HL-60/S4 treated with retinoic acid at 250 ng/mL for 4 days and 3 days (cell line): ENCODE measurements around the gene PTH2.
"Not testable (repeated sequence)": the region's sequence is repeated elsewhere in the genome, so short reads cannot be mapped to it uniquely, and the experiment has no call there.

ENCODE experiments used
- in situ Hi-C: fragments of 300-500 bp; cut with MboI; formaldehyde crosslinking; loops from 2 replicates; pipeline ENCODE4 v1.7.0; 2022; ENCODE audit warnings: low sequenced_read_pairs

PTH2 gene

DNA sequence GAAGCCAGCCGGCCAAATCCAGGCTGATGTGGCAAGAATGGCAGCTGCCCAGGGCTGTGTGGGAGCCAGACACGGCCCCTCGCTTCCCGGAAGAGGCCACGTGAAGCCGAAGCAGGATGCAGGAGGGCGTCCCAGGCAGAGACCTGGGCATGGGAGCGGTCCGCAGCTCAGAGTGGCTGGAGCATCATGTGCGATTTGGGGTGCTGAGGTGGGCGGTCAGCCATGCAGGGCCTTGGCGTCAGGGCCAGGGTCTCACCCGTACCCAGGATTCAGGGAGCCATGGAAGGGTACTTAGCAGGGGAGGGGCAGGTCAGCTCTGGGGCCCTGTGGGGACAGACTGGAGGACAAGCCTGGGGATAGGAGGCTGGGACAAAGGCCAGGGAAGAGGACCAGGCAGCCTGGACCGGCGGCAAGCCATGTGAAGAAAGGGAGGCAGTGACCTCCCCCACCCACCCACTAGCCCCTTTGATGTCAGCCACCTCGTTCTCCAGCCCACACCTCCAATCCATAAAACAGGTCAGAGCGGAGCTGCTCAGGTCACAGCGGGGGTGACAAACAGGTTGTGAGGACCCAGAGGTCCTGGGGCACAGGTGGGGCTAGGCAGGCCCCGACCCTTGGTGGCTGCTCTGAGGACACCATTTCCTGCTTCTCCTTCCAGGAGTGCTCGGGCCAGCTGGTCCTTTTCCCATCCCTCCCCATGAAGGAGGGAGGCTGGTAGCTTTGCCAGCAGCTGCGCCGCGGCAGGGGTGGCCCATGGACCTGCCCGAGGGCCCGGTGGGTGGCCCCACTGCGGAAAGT is 32.9 kb downstream of the PTH2 start:
- in situ Hi-C loops: loop anchor here (5.0 kb wide), 1 partner anchor 52 kb away; the partner anchor contains the start of gene SLC17A7

GRCh38 chr19:49389406-49389805 is 33.8 kb downstream of the PTH2 start:
- in situ Hi-C loops: no loop called here

DNA sequence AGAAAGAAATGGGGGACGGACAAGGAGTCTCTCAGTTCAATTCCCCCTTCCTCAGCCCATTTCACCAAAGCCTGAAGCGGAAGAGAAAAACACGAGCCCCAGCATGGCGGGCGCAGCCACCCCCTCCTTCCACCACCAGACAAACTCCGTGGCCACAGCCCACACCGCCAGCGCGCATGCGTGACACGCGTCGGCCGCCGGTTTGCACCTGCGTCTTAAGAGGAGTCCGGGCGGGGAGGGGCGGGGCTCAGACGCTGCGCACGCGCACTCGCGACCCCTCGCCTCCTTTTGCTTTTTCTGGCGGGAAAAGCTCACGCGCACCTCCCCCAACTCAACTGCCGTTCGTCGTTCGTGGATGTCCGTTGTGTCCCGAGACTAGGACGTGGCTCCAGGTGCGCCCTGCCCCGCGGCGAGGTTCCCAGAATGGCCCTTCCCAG is 35.3 kb downstream of the PTH2 start, which contains the start of gene KASH5:
KASH5 (plus strand) TSS at position 314 of the 437 bp plus-strand sequence. CDS start 2,635 bp downstream, outside the sequence.
- in situ Hi-C loops: no loop called here

- in situ Hi-C loops: no loop called here
These were observed 39.6 kb downstream of the PTH2 start for GRCh38 chr19:49383599-49383998.

DNA sequence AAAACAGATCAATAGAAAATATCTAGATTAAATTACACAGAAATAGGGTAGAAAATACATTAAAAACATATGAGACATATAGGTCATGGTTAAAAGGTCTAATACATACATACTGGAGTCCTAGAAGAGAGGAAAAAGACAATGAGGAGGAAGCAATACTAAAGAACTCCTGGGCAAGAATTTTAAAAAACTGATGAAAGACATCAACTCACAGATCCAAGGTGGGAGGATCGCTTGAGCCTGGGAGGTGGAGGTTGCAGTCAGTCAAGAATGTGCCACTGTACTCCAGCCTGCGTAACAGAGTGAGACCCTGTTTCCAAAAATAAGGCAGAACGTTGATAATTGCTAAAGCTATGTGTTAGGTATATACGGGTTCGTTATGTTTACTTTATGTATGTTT is 40.6 kb downstream of the PTH2 start:
- in situ Hi-C loops: no loop called here

- in situ Hi-C loops: no loop called here
These were observed 42.9 kb downstream of the PTH2 start for GRCh38 chr19:49380391-49380790.

DNA sequence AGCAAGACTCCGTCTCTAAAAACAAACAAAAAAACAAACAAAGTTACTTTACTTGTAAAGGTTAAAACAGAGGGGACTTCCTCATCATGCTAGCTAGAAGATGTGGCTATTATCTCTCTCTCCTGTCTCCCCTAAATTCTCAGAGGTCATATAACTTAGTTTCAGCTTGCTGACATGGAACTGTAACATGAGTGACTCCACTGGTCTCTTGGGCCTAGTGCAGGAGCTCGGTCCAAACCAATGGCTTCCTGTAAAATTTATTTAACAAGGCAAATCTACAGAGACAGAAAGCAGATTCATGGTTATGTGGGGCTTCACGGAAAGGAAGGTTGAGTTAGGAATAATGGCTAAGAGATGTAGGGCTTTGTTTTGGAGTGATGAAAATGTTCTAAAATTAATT is 44.7 kb downstream of the PTH2 start:
- in situ Hi-C loops: no loop called here

DNA sequence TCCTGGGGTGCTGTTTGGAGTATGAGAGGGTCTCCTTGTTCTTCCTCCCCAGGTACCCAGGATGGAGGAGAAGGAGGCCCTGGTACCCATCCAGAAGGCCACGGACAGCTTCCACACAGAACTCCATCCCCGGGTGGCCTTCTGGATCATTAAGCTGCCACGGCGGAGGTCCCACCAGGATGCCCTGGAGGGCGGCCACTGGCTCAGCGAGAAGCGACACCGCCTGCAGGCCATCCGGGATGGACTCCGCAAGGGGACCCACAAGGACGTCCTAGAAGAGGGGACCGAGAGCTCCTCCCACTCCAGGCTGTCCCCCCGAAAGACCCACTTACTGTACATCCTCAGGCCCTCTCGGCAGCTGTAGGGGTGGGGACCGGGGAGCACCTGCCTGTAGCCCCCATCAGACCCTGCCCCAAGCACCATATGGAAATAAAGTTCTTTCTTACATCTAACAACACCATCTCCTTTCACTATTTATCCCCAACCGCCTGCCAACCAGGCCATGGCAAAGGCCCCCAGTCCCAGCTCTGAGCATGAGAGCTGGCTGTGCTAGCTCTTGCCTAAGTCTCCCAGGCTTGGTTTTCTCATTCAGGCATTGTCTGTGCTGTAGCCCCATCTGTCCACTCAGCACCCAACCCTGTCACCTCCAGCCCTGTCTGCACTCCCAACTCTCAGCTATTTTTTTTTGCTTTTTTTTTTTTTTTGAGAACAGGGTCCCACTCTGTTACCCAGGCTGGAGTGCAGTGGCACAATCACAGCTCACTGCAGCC is 48.4 kb downstream of the PTH2 start:
- in situ Hi-C loops: no loop called here

GRCh38 chr19:49373174-49373573 is 50.1 kb downstream of the PTH2 start:
- in situ Hi-C loops: not testable (repeated sequence)
